GM12891 (cell line): ENCODE measurements around the gene KCTD10.

Experiments
- POLR2A ChIP-seq: IDR thresholded peaks from 2 replicates; pipeline ENCODE4 v1.6.1; 2011; ENCODE audit warnings: low read depth, low read length, control low read depth
- POLR2AphosphoS5 ChIP-seq: IDR thresholded peaks from 2 replicates; pipeline ENCODE4 v1.6.1; 2011; ENCODE audit warnings: low read depth, low read length, control low read depth

GRCh38 chr12:109517619-109518018 lies 40.5 kb upstream of the KCTD10 start:
- no peak for TF ChIP-seq POLR2A
- TF ChIP-seq POLR2AphosphoS5: no peak
